ENCODE data around the gene DIS3L2.

DNA sequence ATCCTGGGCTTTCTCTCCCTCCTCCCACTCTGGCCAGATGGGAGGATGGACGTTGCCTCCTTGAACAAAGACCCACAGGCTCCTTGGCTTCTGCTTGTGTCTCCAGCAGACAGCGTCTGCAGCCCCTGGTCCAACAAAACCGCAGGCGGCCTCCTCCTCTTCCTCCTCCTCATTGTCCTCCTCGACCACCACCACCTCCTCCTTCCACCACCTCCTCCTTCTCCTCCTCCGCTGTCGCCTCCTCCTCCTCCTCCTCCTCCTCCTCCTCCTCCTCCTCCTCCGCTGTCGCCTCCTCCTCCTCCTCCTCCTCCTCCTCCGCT lies 371.4 kb downstream of the DIS3L2 start:
- TF ChIP-seq EZH2 (IDR thresholded peaks at IDR 0.05; ENCODE audit: borderline replicate concordance, low read length) (no peak), CTCF (IDR thresholded peaks at IDR 0.05; ENCODE audit: low read length) (no peak)

Data from OCI-LY1 (cell line).